GM19025 (cell line): ENCODE results near the gene STX18.
"Not testable (repeated sequence)": the region's sequence is repeated elsewhere in the genome, so short reads cannot be mapped to it uniquely, and the experiment has no call there.

Experiments
- ATAC-seq: cut with Tn5 transposase; IDR thresholded peaks from one replicate; pipeline ENCODE4 v1.9.1; 2021; ENCODE audit warnings: mild to moderate bottlenecking, low read depth, moderate library complexity; ENCODE audit not compliant: unreplicated experiment

STX18 gene

DNA sequence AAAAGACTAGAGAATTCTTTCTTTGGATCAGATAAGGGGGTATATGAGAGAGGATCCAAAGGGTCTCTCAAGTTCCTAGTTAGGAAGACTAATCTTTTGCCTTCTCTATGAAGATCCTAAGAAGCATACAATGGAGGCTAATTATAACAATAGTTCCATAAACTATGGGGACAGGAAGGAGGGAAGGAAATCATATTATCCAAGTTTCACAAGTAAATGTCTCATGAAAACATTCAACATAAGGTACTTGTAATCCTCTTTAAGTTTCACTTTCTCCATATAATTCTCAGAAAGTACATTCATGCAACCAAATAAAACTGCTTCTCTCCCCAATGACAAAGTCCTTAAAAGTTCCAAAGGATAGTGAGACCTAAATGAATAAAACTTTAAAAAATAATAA is 27.1 kb downstream of the STX18 start:
- ATAC-seq, result no peak

DNA sequence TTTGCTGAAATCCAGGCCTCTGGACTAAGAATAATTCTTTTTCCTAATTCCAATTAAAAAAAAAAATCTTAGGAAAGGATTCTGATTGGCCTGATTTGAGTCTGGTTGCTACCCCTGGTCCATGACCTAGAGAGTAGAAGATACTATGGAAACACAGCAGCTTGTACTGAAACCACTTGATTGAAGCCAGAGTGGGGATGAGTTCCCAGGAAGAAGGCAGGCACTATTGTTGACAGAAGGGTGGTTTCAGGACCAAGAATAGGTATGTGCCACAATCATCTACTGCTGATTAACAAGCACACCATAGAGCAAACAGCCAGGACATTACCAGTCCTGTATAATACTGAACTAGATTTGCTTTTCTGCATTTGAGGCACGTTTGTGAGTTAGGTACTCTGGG is 29.6 kb downstream of the STX18 start:
- no peak for ATAC-seq

DNA sequence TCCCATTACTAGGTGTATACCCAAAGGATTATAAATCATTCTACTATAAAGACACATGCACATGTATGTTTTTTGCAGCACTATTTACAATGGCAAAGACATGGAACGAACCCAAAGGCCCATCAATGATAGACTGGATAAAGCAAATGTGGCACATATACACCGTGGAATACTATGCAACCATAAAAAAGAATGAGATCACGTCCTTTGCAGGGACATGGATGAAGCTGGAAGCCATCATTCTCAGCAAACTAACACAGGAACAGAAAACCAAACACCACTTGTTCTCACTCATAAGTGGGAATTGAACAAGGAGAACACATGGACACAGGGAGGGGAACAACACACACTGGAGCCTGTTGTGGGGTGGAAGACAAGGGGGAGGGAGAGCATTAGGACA is 31.2 kb downstream of the STX18 start:
- not testable (repeated sequence) for ATAC-seq

DNA sequence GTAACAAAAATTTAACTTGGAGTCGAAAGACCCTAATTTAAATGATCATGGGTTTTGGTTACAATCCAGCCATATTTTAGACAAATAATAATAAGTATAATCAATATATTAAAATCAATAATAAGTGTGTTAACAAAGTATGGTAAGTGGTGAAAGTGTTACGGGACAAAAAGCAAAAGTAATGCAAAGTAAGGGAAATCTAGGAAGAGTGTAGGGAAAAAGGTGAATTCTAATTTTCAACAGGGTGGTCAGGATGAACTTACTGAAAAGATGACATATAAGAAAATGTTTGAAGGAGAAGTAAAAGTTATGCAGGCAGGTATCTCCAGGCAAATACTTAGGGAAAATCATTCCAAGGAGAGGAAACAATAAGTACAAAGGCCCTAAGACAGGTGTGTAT is 32.3 kb downstream of the STX18 start:
- ATAC-seq, result no peak

- no peak for ATAC-seq
Observed at GRCh38 chr4:4507923-4508322, 33.9 kb downstream of the STX18 start.

DNA sequence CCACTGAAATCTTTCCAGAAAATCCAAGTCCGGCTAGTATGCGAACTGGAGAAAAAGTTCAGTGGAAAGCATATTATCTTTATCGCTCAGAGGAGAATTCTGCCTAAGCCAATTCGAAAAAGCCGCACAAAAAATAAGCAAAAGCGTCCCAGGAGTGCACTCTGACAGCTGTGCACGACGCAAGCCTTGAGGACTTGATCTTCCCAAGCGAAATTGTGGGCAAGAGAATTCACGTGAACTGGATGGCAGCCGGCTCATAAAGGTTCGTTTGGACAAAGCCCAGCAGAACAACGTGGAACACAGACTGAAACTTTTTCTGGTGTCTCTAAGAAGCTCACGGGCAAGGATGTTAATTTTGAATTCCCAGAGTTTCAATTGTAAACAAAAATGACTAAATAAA is 34.4 kb downstream of the STX18 start:
- no peak for ATAC-seq

DNA sequence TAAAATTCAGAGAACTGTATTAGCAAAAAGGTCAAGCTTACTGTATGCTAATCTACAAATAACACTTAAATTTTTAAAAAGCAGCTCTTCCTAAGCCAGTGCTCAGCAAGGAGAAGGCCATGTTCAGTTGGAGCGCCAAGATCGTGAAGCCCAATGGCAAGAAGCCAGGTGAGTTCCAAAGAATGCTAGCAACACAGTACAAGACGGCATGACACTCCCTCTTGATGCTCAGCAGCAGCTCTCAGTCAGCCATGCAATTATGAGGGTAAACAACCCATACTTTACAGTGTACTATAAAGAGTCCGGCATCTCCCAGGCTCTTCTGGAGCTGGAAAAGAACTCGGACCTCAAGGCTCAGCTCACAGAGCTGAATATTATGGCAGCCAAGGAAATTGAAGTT is 34.9 kb downstream of the STX18 start:
- ATAC-seq, result no peak

DNA sequence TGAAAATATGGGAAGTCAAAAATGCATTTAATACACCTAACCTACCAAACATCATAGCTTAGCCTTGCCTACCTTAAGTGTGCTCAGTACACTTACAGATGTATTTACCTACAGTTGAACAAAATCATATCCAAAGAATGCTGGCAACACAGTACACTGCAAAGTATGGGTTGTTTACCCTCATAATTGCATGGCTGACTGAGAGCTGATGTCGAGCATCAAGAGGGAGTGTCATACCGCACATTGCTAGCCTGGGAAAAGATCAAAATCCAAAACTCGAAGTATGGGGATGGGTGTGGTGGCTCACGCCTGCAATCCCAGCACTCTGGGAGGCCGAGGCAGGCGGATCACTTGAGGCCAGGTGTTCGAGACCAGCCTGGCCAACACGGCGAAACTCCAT is 36.6 kb downstream of the STX18 start:
- not testable (repeated sequence) for ATAC-seq

GRCh38 chr4:4504783-4505182 is 37.1 kb downstream of the STX18 start:
- no peak for ATAC-seq

- no peak for ATAC-seq
Observed at GRCh38 chr4:4502694-4503311, 39.0 kb downstream of the STX18 start.

- no peak for ATAC-seq
Observed at GRCh38 chr4:4501679-4502078, 40.2 kb downstream of the STX18 start.

DNA sequence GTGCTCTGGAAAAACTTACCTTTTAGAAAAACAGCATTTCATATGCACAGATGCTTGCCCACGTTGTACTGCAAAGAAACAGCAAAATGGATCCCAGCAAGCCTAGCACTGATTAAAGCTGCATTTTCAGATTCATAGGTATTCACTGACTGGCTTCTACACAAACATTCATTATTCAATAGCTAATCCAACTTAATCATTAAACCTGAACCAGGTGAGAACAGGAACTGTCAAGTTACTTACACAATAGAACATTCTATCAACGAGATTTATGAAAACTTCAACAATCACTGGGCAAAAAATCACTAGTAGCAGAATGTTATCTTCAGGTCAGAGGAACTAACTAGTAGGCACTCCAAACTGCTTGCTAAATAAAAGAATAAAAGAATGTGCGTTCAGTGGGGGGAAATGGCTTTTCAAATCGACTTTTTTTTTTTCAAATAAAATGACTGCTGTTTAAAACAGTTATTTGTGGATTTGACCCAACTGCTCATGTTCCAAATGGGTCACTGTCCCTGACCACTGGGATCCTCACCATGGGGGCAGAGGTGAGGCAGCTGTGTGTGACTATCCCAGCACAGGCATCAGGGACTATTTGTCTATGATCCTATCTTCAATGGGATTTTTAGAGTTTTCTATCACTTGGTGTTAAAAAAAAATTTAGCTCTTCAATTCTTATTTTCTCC is 42.3 kb downstream of the STX18 start:
- no peak for ATAC-seq

GRCh38 chr4:4496592-4497372 is 45.1 kb downstream of the STX18 start:
- no peak for ATAC-seq

- ATAC-seq, result no peak
Observed at GRCh38 chr4:4494882-4495281, 47.0 kb downstream of the STX18 start.

- peak; percentile 56 for ATAC-seq
Observed at GRCh38 chr4:4492161-4492847, 49.5 kb downstream of the STX18 start.

GRCh38 chr4:4491396-4491893 is 50.4 kb downstream of the STX18 start:
- ATAC-seq, result no peak

GRCh38 chr4:4490816-4491215 is 51.0 kb downstream of the STX18 start:
- no peak for ATAC-seq

DNA sequence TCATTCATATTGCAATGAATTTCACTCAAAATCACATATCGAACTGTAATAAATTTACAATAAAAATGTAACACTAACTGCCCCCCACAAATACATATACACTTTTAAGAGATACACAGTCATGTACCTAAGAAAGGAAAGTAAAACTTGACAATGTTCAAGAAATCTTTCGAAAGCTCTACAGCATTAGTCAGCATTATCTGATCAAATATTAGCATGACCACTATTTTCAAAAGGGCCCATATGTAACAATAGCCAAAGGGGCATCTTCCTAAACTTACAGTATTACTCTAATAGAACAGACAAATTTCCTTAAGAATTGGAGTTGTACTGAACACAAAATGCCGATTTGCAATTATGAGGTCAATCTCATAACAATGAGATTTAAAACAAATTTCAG is 51.8 kb downstream of the STX18 start:
- ATAC-seq, result no peak

DNA sequence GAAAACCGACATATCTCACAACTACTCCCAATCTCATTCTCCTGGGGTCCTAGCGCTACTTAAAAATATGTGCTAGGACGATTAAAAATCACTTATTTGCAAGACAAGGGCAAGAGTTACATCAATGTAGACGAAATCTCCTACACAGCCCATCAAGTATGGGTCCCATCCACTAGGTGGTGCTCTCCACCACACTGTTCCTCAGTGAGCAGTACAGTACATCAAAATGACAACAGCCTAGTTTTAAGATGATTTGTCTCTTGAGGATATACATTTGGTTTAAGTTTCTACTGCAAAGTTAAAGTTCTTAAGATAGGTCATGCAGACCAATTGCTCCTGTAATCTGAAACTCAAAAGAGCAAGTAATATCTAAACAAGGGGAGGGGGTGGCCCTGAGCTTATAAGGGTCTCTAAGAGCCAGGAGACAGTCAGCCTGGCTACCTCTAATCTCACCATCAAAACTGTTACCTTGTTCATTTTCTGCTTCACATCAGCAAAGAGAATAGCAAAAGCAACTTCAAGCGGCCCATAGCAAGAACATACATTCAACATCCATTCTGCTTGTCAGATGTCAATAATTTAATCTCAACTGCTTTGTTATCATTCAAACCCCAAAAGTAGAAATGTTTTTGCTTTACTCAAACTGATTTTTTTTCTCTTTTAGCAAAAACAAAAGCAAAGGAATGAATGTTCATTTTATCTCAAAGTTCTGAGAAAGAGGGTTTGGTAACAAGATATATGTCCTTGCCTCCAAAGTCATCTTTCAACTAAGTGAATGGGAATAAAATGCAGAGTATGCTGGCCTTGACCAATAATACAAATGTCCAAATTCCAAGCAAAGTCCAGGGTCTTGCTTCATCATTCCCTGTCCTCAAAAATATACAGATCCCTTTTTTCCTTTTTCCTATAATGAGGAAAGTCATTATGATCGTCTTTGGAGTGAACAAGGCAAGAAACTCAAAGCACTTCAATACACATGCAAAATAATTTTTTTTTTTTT is 53.1 kb downstream of the STX18 start:
- peak; percentile 60 for ATAC-seq

GRCh38 chr4:4486969-4487368 is 54.9 kb downstream of the STX18 start:
- no peak for ATAC-seq
